DMS 273 (cell line): ENCODE measurements around the gene PPM1N.

Experiments
- DNase-seq: peaks from one replicate; lab custom pipeline; 2025; ENCODE audit not compliant: unreplicated experiment; lab: John Stamatoyannopoulos, UW

Gene PPM1N

DNA sequence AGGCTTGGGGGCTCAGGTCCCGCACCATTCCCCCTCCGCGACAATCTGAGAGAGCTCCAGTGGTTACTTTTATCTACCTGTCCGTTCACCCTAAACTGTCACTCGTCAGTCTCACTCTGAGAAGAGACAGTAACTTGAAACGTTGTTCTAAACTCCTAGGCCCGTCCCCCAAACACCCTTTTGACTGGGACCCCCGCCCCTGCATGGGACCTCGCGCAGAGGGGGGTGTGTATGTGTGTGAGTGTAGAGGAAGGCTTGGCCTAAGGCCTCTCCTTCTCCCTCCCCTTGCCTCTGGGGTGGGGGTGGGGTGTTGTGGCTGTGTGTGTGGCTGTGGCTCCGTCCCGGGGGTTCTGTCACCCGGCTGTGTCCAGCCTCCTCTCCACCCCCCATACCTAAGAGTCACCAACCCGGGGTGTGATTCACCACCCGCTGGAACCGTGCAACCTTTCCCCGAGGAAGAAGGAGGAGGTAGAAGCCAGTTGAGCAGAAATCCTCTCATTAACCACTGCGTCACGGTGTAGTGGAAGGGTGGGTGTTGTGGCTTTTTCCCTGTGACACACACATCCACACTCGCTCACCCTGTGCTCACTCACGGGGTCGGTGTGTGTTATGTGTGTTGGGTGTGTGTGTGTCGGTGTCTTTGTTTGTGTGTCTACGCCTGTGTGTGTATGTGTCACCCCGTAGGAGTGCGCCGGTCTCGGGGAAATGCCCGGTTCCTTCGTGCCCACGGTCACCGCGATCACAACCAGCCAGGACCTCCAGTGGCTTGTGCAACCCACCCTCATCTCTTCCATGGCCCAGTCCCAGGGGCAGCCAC is 28.1 kb upstream of the PPM1N start:
- no peak for DNase-seq

DNA sequence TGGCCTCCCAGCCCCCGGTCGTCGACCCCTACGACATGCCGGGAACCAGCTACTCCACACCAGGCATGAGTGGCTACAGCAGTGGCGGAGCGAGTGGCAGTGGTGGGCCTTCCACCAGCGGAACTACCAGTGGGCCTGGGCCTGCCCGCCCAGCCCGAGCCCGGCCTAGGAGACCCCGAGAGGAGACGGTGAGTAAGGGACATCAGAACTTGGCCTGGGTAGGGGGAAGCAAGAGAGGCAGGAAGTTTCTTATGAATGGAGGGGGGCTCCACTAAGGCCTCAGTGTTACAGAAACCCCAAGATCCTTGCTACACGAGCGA is 27.5 kb upstream of the PPM1N start:
- no peak for DNase-seq

DNA sequence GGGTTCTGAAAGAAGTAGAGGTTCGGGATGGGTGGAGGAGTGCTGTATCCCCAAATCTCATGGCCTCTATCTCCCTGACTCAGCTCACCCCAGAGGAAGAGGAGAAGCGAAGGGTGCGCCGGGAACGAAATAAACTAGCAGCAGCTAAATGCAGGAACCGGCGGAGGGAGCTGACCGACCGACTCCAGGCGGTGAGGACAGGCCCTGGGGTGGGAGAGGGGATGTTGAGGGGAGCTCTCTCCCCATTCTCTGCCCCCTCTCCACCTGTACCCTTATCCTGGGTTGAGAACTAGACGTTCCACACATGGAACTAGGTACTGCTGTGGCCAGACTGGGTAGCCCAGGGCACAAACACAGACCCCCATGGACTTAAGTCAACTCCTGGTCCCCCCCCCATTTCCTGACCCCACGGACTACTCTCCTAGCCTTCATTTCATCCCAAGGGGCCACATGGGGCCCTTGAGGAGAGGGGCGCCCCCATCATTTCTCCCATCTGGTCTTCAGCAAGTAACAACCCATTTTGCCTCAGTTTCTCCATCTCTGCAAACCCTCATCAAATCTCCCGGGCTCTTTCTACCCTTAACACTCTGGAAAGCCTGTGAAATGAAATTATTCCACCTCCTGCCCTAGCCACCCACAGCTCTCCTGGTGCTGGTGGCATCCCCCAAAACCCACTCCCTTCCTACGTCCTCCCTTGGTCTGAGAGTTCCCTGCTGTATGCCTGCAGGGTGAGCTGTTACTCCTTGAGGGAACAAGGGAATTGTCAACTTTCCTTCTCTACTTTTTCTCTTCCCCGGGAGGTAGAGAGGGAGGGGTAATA is 26.9 kb upstream of the PPM1N start:
- no peak for DNase-seq

DNA sequence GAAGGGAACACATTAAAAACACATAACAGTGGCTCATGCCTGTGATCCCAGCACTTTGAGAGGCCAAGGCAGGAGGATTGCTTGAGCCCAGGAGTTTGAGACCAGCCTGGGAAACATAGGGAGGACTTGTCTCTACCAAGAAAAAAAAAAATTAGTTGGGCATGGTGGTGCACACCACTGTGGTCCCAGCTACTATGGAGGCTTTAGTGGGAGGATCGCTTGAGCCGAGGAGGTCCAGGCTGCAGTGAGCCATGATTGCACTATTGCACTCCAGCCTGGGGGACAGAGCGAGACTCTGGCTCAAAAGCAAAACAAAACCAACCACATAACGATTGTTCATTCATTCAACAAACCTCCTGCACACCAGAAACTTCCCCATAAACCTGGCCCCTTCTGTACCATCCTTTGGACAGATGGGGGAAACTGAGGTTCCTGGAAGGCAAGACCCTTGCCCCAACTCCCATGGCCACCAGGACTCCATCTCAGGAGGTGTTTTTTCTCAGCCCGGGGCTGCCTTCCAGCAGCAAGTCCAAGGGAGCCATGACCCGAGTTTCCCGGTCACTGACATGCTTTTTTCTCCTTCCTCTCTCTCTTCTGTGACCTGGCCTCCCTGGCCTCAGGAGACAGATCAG is 26.2 kb upstream of the PPM1N start:
- DNase-seq, result no peak

DNA sequence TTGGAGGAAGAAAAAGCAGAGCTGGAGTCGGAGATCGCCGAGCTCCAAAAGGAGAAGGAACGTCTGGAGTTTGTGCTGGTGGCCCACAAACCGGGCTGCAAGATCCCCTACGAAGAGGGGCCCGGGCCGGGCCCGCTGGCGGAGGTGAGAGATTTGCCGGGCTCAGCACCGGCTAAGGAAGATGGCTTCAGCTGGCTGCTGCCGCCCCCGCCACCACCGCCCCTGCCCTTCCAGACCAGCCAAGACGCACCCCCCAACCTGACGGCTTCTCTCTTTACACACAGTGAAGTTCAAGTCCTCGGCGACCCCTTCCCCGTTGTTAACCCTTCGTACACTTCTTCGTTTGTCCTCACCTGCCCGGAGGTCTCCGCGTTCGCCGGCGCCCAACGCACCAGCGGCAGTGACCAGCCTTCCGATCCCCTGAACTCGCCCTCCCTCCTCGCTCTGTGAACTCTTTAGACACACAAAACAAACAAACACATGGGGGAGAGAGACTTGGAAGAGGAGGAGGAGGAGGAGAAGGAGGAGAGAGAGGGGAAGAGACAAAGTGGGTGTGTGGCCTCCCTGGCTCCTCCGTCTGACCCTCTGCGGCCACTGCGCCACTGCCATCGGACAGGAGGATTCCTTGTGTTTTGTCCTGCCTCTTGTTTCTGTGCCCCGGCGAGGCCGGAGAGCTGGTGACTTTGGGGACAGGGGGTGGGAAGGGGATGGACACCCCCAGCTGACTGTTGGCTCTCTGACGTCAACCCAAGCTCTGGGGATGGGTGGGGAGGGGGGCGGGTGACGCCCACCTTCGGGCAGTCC is 25.5 kb upstream of the PPM1N start:
- peak; percentile 29 for DNase-seq

DNA sequence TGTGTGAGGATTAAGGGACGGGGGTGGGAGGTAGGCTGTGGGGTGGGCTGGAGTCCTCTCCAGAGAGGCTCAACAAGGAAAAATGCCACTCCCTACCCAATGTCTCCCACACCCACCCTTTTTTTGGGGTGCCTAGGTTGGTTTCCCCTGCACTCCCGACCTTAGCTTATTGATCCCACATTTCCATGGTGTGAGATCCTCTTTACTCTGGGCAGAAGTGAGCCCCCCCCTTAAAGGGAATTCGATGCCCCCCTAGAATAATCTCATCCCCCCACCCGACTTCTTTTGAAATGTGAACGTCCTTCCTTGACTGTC is 24.9 kb upstream of the PPM1N start:
- no peak for DNase-seq

DNA sequence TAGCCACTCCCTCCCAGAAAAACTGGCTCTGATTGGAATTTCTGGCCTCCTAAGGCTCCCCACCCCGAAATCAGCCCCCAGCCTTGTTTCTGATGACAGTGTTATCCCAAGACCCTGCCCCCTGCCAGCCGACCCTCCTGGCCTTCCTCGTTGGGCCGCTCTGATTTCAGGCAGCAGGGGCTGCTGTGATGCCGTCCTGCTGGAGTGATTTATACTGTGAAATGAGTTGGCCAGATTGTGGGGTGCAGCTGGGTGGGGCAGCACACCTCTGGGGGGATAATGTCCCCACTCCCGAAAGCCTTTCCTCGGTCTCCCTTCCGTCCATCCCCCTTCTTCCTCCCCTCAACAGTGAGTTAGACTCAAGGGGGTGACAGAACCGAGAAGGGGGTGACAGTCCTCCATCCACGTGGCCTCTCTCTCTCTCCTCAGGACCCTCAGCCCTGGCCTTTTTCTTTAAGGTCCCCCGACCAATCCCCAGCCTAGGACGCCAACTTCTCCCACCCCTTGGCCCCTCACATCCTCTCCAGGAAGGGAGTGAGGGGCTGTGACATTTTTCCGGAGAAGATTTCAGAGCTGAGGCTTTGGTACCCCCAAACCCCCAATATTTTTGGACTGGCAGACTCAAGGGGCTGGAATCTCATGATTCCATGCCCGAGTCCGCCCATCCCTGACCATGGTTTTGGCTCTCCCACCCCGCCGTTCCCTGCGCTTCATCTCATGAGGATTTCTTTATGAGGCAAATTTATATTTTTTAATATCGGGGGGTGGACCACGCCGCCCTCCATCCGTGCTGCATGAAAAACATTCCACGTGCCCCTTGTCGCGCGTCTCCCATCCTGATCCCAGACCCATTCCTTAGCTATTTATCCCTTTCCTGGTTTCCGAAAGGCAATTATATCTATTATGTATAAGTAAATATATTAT is 24.3 kb upstream of the PPM1N start:
- no peak for DNase-seq

DNA sequence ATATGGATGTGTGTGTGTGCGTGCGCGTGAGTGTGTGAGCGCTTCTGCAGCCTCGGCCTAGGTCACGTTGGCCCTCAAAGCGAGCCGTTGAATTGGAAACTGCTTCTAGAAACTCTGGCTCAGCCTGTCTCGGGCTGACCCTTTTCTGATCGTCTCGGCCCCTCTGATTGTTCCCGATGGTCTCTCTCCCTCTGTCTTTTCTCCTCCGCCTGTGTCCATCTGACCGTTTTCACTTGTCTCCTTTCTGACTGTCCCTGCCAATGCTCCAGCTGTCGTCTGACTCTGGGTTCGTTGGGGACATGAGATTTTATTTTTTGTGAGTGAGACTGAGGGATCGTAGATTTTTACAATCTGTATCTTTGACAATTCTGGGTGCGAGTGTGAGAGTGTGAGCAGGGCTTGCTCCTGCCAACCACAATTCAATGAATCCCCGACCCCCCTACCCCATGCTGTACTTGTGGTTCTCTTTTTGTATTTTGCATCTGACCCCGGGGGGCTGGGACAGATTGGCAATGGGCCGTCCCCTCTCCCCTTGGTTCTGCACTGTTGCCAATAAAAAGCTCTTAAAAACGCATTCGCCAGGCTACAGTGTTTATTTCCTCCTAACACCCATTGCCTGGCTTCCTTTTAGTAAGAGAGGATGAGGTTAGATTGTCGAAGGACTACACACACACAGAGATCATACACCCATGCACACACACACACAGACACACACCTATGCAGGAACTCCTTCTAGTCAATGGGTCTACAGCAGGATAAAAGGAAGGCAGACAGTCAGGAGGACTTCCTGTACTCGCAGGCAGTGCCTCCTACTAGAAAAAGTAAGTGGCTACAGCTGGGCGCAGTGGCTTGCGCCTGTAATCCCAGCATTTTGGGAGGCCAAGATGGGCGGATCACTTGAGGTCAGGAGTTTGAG is 23.4 kb upstream of the PPM1N start:
- DNase-seq, result no peak

DNA sequence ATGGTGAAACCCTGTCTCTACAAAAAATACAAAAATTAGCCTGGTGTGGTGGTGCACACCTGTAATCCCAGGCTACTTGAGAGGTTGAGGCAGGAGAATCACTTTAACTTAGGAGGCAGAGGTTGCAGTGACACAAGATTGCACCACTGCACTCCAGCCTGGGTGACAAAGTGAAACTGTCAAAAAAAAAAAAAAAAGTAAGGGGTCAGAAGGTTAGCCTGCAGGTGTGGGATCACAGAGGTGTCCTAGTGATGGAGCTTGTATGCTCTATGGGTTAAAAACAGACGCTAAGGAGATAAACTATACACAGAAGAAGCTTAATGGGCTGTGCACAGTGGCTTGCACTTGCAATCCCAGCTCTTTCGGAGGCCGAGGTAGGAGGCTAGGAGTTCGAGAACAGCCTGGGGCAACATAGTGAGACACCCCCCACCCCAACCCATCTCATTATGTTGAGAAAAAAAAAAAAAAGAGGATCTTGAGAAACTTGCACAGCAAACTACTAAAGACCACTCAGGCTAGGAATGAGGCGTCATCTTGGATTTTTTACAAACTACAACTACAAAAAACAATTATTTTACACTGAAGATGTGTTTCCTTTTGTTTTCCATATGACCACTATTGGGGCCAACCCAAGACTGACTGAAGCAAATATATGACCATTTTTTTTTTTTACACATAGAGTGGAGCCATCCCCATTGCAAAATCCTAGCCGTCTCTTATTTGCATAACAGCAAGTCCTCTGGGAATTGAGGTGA is 22.5 kb upstream of the PPM1N start:
- DNase-seq, result no peak

DNA sequence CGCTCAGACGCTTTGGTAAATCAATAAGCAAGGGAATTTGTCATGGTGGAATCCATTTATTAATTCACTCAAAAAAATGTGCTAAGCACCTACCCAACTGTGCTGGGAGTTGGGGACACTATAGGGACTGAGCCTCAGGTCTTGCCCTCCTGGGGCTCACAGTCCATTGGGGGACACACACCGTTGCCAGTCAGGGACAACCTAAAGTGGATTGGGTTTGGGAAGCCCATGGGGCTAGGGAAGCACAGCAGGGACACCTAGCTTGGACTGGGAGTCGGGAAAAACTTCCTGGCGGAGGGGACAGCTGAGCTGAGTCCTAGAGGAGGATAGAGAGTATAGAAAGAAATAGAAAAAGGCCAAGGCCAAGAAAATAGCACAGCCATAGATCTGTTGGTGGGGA is 21.9 kb upstream of the PPM1N start:
- DNase-seq, result no peak

DNA sequence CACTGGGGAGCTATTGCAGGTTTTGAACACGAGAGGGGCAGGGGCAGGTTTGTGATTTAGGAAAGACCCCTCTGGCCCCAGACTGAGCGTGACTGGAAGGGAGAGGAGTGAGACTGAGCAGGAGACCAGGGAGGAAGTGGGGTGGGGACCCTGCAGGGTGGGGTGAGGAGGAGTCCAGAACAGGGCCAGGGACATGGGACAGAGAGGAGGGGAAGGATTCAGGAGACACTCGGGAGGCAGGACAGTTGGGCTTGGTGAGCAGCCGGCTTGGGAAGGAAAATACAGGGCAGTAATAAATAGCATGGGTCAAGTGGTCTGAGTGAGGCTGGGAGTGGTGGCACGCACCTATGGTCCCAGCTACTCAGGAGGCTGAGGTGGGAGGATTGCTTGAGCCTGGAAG is 21.1 kb upstream of the PPM1N start:
- no peak for DNase-seq

DNA sequence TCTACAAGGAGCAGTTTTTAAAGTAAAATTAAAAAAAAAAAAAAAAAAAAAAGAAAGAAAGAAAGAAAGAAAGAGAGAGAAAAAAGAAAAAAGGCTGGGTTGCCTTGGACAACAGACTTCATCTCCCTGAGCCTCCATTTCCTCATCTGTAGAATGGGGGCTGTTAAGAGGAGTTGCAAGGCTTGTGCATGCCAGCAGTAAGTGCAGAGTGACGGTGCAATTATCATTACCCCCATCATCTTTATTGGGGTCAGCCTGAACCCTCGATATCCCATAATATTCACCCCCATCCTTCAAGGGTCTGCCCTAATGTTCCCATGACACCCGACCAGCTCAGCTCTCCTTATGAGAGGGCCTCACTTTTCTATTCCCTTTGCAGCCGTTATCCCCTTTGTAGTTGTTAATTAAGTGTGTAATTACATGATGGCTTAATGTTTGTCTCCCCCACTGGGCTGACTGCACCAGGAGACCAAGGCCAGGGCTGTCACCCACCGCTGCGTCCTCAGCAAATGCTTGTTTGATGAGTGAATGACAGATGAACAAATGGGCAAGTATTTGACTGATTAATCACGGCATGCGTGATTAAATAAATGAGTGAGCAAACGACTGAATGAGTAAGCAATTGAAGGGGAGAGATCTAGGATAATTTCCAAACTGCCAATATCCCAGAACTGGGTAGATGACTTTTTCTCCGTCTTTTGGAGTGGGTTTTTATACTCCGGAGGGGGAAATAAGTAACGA is 20.4 kb upstream of the PPM1N start:
- peak; percentile 55 for DNase-seq

DNA sequence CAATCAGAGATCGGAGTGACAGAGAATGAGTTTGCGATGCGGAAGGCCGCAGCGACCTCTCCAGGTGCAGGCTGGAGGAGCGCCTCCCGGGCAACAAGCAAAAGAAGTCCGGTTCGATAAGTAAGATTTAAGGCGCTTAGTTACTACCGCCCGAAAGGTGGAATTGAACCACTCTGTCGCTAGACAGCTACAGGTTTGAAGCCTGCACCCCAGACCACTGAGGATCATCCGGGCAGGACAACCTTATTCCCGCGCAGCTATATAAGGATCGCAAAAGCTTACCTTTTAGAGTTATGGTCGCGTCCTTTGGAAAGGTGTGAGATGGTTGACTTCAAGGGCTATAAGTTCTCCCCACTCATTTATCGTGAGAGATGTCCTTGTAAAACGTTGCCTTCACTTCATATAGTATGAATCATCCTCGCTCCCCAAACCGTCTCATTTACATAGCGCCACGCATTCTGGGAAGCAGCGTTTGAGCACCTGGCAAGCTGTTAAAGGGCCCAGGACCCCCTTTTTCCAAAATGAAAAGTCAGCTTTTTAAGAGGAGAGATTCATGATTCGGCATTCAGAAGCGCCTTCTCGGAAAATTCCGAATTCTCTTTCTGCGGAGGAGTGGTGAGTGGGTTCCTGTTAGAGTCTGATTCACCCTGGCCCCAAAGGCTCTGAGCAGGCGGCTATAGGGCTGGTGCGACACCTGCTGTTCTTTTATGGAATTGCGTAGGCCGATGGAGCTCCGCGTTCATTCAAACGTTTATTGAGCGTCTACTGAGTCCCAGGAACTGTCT is 19.6 kb upstream of the PPM1N start:
- peak; percentile 96 for DNase-seq

DNA sequence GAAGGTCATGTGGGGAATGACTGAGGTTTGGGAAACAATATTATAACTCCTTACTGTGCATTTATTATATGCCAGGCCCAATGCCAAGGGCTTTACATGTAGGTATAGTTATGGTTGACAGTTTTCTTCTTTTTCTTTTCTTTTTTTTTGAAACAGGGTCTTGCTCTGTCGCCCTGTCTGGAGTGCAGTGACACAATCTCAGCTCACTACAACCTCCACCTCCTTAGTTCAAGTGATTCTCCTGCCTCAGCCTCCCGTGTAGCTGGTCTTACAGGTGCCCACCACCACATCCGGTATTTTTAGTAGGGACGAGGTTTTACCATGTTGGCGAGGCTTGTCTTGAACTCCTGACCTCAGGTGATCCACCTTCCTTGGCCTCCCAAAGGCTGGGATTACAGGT is 15.2 kb upstream of the PPM1N start:
- no peak for DNase-seq

DNA sequence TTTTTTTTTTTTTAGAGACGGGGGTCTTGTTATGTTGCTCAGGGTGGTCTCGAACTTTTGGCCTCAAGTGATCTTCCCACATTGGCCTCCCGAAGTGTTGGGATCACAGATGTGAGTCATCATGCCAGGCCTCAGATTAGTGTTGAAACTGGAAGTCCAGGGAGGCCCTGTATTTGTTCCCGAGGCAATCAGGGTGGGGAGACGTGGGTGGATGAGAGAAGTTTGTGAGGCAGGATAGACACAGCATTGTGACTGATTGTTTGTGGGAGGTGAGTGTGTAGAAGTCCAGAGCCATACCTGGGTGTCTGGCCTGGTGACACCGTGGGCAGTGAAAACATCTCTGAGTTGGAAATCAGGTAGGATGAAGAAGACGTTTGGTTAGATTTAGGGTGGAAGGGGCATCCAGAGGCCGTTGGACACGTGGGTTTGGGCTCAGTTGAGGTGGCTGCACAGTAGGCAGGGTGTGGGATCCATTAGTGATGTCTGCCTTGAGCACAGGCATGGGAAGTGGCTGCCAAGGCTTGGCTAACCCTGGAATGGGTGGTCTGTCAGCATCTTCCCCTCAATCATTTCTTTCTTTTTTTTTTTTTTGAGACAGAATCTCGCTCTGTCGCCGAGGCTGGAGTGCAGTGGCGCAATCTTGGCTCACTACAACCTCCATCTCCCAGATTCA is 13.8 kb upstream of the PPM1N start:
- DNase-seq, result no peak

DNA sequence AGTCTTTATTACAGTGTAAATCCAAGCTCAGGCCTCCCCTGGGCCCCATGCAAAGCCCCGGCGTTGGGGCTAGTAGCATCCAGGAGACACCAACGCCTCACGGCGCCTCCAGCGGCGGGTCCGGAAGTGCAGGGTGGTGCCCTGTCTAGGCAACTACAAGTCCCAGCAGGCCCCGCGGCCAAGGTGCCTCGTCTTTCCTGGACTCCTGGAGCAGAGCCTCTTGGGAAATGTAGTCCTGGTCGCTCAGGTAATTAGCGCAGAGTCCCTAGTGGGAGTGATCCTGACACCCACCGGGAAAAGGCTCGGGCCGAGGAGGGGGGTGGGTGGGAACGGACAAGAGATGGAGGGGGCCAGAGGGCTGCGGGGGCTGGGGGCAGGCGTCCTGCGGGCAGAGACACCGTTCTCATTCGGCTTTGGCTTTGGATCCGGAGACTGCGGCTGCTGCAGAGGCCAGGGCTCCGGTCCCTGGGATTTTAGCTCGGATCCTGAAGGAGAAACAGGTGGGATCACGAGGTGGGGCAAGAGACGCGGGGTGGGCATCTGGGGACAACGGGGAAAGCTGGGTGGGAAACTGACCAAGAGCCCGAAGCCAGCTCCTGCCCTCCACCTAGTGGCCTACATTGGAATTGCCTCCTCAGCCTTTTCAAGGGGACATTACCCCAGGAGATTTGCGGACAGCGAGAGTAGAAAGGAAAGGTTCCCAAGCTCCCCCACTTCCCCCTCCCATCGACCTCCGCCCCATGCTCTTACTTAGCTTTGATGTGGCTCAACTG is 12.8 kb upstream of the PPM1N start:
- peak; percentile 99 for DNase-seq
